Activated CD4-positive, alpha-beta memory T cell treated with anti-CD3 and anti-CD28 coated beads for 36 hours (primary cell): ENCODE measurements around the gene BRD3OS. TPM values are rescaled to one million over a fixed set of nuclear protein-coding genes. Genes with fewer than 3 reads are reported as not detected.

Experiments
- CTCF ChIA-PET: fragments of 350-600 bp; sonication (Branson Sonifier 250); formaldehyde crosslinking; loops from one replicate; lab custom pipeline; 2021; ENCODE audit warnings: antibody characterized with exemption, inconsistent platforms; lab: Charles Lee
- POLR2A ChIA-PET: fragments of 350-600 bp; sonication (Branson Sonifier 250); formaldehyde crosslinking; loops from one replicate; lab custom pipeline; 2021; ENCODE audit warnings: antibody characterized with exemption; lab: Charles Lee
- DNase-seq: peaks from one replicate; pipeline ENCODE4 v3.0.0-alpha.2; 2020
- H3K27ac Mint-ChIP-seq: one replicate; pipeline ENCODE4 v1.8.0; 2021; ENCODE audit warnings: mixed read lengths
- H3K27me3 Mint-ChIP-seq: one replicate; pipeline ENCODE4 v1.8.0; 2021; ENCODE audit warnings: mixed read lengths
- H3K36me3 Mint-ChIP-seq: one replicate; pipeline ENCODE4 v1.8.0; 2021; ENCODE audit warnings: mixed read lengths
- H3K4me1 Mint-ChIP-seq: one replicate; pipeline ENCODE4 v1.8.0; 2021; ENCODE audit warnings: low read depth, mixed read lengths
- H3K4me3 Mint-ChIP-seq: one replicate; pipeline ENCODE4 v1.8.0; 2021; ENCODE audit warnings: mild to moderate bottlenecking, mixed read lengths
- H3K9me3 Mint-ChIP-seq: one replicate; pipeline ENCODE4 v1.8.0; 2021; ENCODE audit warnings: mixed read lengths
- intact Hi-C: fragments of 100-400 bp; cut with micrococcal nuclease; formaldehyde crosslinking; loops from one replicate; pipeline ENCODE4 v1.15.1; 2023
- total RNA-seq, 2 experiments: library from RNA; stranded (reverse); gene quantifications; one replicate each; pipeline ENCODE4 v1.2.3, GENCODE V29; 2021

The BRD3OS gene
- total RNA-seq, 2 experiments from 2014 or later: 12.6 to 13.2 TPM

DNA sequence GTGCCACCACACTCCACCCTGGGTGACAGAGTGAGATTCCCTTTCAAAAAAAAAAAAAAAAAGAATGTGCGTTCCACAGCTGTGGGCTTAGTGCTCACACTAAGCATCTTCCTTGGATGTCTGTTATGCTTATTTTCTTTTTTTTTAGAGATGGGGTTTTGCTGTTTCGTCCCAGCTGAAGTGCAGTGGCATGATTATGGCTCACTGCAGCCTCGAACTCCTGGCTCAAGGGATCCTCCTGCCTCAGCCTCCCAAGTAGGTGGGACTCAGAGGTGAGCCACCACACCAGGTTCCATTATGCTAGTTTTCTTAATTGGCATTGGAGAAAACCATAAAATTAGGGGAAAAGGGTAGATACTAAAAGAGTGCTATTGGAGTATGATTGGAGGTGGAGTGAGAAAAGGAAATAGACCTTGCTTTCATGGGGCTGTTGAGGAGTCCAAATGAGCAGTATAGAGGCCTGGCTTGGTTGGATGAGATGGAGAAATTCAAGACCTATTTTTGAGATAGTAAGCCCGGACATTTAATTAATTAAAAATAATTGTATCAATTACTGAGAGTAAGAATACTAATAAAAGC, 978 bp upstream of the BRD3OS start:
- POLR2A ChIA-PET: interaction anchor here (2.9 kb wide), 1 partner anchor 42 kb away, joined by 13 read pairs; no protein-coding TSS in a partner anchor
- Mint-ChIP-seq H3K27me3 (no peaks in the 10 kb centered on the region), H3K27ac (no peak overlapping the region), H3K4me3 (peak overlapping the region; percentile 16), H3K36me3 (peaks cover 3% of the 10 kb centered on the region), H3K9me3 (no peaks in the 10 kb centered on the region), H3K4me1 (peaks cover 12% of the 10 kb centered on the region)
- CTCF ChIA-PET: interaction anchor here (2.3 to 4.4 kb wide), 2 partner anchors 29 to 30 kb away, joined by 17 to 20 read pairs; no protein-coding TSS in a partner anchor
- intact Hi-C loops: loop anchor here (2.0 kb wide), 1 partner anchor 140 kb away; the partner anchor contains the start of gene RNU6ATAC
- DNase-seq: no peak

DNA sequence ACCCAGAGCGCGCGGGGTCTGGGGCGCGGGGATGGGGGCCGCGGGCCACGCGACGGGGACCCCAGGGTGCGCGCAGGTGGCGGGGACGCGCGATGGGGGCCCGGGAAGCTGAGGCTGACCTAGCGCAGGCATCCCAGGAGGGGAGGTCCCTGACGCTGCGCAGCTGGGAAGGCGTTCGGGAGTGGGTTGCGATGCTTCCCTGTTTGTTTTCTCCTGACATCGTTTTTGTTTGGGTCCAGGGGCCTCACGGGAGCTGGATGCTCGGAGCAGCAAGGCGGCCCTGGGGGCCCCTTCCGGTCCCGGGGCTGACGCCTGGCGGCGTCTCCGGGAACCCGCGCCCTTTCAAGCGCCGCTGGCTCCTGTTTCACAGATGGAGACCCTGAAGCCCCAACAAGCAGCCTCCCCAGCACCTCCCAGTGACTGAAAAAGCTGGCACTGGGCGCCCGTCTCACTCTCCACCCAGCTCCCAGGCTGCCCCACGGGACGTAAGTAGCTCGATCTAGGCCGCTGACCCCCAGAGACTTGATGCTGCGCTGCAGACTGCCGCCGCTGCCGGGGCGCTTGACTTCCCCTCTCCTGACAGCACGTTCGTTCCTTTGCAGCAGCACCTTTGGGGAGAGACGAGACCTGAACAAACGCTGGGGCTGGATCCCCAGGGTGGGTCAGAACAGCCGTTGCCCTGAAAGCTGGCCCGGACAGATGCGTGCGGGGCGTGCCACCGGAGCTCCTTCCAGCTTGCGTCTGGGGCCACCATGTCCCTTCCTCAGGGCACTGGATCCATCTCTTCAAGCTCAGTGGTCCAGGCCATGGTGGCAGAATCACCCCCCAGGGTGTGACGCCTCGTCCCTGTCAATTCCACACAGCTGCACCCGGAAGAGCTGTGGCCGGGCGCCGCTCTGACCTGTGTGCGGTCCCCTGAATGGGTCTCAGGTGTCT, 593 bp downstream of the BRD3OS start:
- Mint-ChIP-seq H3K27me3 (no peaks in the 10 kb centered on the region), H3K9me3 (no peaks in the 10 kb centered on the region), H3K27ac (peak overlapping the region; percentile 33), H3K36me3 (peaks cover 6% of the 10 kb centered on the region), H3K4me3 (peak overlapping the region; percentile 76), H3K4me1 (peaks cover 12% of the 10 kb centered on the region)
- ChIA-PET POLR2A (interaction anchor here (0.6 to 2.9 kb wide), 4 partner anchors 40 to 139 kb away, joined by 3 to 13 read pairs (median 4); no protein-coding TSS in a partner anchor), CTCF (interaction anchor here (0.5 to 2.3 kb wide), 7 partner anchors 26 to 773 kb away, joined by 3 to 20 read pairs (median 4); no protein-coding TSS in a partner anchor)
- peak; percentile 65 for DNase-seq
- intact Hi-C loops: loop anchor here (1.0 to 2.0 kb wide), 3 partner anchors 42 to 139 kb away; partner anchors contain the start of genes BRD3, RNU6ATAC and WDR5

DNA sequence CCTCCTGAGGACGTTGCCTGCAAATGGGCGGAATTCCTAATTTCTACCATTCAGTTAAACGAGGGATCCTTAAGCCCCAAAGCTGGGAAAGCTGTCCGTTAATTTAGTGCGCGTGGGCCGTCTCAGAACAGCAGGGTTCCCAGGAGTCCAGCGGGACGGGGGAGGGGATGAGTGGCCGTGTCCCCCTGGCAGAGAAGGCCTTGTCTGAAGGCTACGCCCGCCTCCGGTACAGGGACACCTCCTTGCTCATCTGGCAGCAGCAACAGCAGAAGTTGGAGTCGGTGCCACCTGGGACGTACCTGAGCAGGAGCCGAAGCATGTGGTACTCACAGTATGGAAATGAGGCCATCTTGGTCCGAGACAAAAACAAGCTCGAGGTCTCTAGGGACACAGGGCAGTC, 1.3 kb downstream of the BRD3OS start:
- ChIA-PET POLR2A (interaction anchor here (1.6 to 2.9 kb wide), 2 partner anchors 40 to 138 kb away, joined by 3 to 13 read pairs; no protein-coding TSS in a partner anchor), CTCF (interaction anchor here (1.4 to 2.3 kb wide), 3 partner anchors 32 to 244 kb away, joined by 6 to 20 read pairs (median 7); no protein-coding TSS in a partner anchor)

DNA sequence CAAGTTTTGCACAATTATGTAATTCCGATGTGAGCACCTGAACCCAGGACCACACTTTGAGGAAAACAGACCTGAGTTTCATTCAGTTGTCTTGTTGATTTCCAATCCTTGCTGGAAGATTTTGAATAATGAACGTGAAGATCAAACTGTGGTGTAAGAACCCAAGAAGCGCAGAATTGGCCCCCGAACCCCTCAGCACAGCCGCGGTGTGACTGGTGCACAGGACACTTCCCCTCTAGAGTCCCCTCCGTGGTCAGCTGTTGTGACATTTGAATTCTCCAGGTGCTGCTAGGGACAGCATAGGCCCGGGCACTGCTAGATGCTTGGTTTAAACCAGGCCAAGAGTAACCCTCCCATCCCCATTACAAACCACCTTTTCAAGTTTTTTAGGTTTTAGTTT, 1.7 kb downstream of the BRD3OS start:
- no peak overlapping the region for H3K27ac Mint-ChIP-seq
- peaks cover 10% of the 10 kb centered on the region for H3K36me3 Mint-ChIP-seq
- peaks cover 12% of the 10 kb centered on the region for H3K4me1 Mint-ChIP-seq
- H3K4me3 Mint-ChIP-seq: peak overlapping the region; percentile 53
- ChIA-PET POLR2A (interaction anchor here (2.9 kb wide), 1 partner anchor 39 kb away, joined by 13 read pairs; no protein-coding TSS in a partner anchor), CTCF (interaction anchor here (1.7 kb wide), 1 partner anchor 39 kb away, joined by 6 read pairs; no protein-coding TSS in a partner anchor)
- H3K9me3 Mint-ChIP-seq: no peaks in the 10 kb centered on the region
- no peaks in the 10 kb centered on the region for H3K27me3 Mint-ChIP-seq
- no peak for DNase-seq
- intact Hi-C loops: no loop called here

More for the DNA sequence above, 1.3 kb downstream of the BRD3OS start:
- Mint-ChIP-seq H3K36me3 (peaks cover 10% of the 10 kb centered on the region), H3K9me3 (no peaks in the 10 kb centered on the region), H3K4me1 (peaks cover 12% of the 10 kb centered on the region), H3K27me3 (no peaks in the 10 kb centered on the region), H3K4me3 (peak overlapping the region; percentile 76), H3K27ac (no peak overlapping the region)
- intact Hi-C loops: no loop called here
- no peak for DNase-seq

DNA sequence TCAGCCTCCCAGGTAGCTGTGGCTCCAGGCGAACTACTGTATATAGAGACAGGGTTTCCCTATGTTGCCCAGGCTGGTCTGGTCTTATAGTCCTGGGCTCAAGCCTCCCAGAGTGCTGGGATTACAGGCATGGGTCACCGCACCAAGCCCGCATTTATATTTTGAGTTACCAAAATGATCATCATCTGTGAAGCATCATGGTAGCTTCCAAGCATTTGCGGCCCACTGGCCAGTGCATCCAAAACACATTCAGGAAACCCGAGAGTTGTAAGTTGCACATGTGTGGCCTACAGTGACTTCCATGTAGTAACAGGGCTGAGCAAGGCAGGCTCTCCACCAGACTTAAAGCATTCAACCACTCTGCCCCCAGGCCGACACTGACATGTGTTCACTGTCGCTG, 2.3 kb downstream of the BRD3OS start:
- H3K27ac Mint-ChIP-seq: no peak overlapping the region

DNA sequence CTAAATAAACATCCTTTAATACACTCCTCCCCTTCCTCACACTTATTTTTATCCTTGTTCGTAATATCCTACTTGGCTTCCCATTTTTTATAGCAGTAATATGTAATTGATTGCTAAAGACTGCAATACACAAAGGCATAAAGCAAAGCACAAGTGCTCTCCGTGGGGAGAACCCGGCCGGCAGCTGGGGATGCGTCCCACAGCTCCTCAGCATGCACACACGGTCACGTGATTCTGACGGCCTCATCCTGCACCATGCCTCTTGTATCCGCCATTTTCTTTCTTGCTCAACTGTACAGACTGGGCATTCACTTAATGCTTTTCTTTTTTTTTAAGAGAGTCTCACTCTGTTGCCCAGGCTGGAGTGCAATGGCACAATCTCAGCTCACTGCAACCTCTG, 2.8 kb downstream of the BRD3OS start:
- ChIA-PET CTCF (no interaction called here), POLR2A (interaction anchor here (0.9 kb wide), 1 partner anchor 33 kb away, joined by 3 read pairs; no protein-coding TSS in a partner anchor)
- H3K4me1 Mint-ChIP-seq: peaks cover 12% of the 10 kb centered on the region
- H3K4me3 Mint-ChIP-seq: no peak overlapping the region
- intact Hi-C loops: no loop called here
- no peak for DNase-seq
- H3K36me3 Mint-ChIP-seq: peaks cover 14% of the 10 kb centered on the region
- H3K9me3 Mint-ChIP-seq: no peaks in the 10 kb centered on the region
- no peak overlapping the region for H3K27ac Mint-ChIP-seq
- no peaks in the 10 kb centered on the region for H3K27me3 Mint-ChIP-seq

More for the DNA sequence above, 2.3 kb downstream of the BRD3OS start:
- ChIA-PET POLR2A (interaction anchor here (0.9 kb wide), 1 partner anchor 34 kb away, joined by 3 read pairs; no protein-coding TSS in a partner anchor), CTCF (no interaction called here)
- no peaks in the 10 kb centered on the region for H3K27me3 Mint-ChIP-seq
- no peak overlapping the region for H3K4me3 Mint-ChIP-seq
- H3K9me3 Mint-ChIP-seq: no peaks in the 10 kb centered on the region
- peaks cover 10% of the 10 kb centered on the region for H3K36me3 Mint-ChIP-seq
- no peak for DNase-seq
- intact Hi-C loops: no loop called here
- H3K4me1 Mint-ChIP-seq: peaks cover 12% of the 10 kb centered on the region

DNA sequence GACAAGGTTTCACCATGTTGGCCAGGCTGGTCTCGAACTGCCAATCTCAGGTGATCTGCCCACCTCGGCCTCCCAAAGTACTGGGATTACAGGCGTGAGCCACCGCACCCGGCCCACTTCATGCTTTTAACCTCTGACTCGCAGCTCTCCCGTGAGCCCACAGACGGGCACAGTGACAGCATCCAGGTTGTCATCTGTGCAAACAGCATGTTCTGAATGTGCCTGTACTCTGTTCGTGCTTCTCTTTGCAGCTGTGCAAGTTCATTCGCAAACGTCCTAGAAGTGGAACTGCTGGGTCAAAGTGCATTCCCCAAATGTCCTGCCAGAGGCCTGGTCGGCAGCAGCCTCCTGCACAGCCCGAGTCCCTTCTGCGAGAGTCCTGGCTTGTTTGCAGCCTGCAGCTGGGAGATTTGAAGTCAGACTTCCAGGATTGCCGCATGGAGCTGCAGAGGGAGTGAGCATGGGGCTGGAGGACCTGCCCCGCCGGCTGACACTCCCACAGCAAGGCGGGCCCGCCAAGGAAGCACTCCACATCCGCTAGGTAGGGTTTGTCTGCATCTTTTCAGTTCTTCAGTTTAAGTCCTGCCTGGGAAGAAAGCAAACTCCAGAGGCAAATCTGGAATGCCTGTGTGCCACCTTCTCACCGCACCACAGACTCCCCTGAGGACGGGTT, 3.4 kb downstream of the BRD3OS start:
- Mint-ChIP-seq H3K27me3 (no peaks in the 10 kb centered on the region), H3K4me3 (no peak overlapping the region), H3K27ac (no peak overlapping the region), H3K9me3 (no peaks in the 10 kb centered on the region), H3K36me3 (peaks cover 17% of the 10 kb centered on the region), H3K4me1 (peaks cover 12% of the 10 kb centered on the region)
- POLR2A ChIA-PET: no interaction called here
- CTCF ChIA-PET: no interaction called here
- no peak for DNase-seq
- intact Hi-C loops: no loop called here

DNA sequence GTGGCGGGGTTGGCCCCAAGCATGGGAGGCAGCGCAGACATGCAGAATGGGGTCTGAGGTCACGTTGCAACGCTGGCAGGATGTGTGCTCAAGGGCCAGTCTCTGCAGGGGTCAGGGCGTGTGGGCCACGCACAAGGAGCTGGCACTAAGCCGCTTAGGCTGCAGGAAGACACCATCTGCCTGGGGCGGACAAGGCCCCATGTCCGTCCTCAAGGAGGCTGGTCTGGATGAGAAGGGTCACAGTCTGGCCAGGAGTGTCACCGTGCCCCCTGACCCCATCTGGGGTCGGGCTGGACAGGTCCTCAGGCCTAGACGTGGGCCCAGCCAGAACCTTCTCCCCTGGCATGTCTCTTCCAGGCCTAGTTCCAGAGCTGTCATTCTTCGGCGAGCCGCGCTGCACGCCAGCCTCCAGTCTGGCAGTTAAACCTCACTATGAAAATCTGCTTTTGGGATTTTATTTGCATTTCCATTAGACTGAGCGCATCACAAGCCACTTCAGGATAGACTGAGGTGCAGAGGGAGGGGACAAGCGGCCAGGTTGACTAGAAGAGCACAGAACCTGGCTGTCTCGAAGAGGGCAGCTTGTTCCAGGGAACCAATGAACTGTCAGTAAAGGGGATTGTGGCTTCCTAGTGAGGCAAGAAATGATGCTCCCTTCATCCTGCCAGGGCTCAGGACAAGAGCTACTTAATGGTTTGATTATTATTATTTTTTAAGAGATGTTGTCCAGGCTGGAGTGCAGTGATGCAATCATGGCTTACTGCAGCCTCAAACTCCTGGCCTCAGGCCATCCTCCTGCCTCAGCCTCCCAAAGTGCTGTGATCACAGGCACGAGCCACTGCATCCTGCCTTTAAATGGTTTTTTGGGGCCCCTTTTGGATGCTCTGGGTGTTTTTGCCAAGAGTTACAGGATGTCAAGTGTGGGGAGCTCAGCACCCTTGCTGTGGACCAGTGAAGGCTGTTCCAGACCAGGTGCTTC, 4.3 kb downstream of the BRD3OS start:
- intact Hi-C loops: no loop called here
- no peak overlapping the region for H3K4me3 Mint-ChIP-seq
- H3K36me3 Mint-ChIP-seq: peaks cover 17% of the 10 kb centered on the region
- peaks cover 9% of the 10 kb centered on the region for H3K4me1 Mint-ChIP-seq
- H3K27ac Mint-ChIP-seq: no peak overlapping the region
- ChIA-PET CTCF (interaction anchor here (1.3 kb wide), 1 partner anchor 36 kb away, joined by 3 read pairs; no protein-coding TSS in a partner anchor), POLR2A (no interaction called here)
- H3K9me3 Mint-ChIP-seq: no peaks in the 10 kb centered on the region
- DNase-seq: no peak
- H3K27me3 Mint-ChIP-seq: no peaks in the 10 kb centered on the region

DNA sequence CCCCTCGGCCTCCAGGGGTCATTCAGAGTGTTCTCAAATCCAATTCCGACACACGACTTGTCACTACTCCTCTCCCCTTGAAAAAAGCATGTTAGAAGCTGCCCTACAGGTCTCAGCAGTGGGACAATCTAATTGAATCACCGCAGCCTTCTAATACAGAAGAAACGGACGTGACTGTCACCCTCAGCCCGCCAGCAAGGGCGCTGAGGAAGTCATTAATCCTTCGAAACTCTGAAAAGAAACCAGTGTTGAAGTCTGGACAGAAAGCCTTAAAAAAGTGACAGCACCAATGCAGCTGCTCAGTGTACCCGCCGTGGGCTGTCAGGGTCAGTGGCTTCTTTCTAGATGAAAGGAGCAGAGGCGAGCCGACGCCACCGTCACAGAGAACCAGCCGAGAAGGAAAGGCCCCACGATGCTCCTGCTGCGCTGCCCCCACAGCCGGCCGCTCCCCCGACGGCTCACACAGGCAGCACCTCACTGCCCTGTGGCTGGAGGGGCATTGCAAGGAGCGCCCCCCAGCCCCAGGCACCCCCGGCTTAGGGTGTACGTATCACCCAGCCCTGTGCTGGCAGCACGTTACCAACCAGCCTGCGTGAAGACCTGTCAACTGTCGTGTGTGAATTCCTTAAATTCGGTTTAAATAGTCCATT, 5.7 kb downstream of the BRD3OS start:
- intact Hi-C loops: no loop called here
- H3K27me3 Mint-ChIP-seq: no peaks in the 10 kb centered on the region
- CTCF ChIA-PET: interaction anchor here (1.3 kb wide), 1 partner anchor 35 kb away, joined by 3 read pairs; no protein-coding TSS in a partner anchor
- H3K9me3 Mint-ChIP-seq: no peaks in the 10 kb centered on the region
- no peak for DNase-seq
- POLR2A ChIA-PET: no interaction called here
- H3K36me3 Mint-ChIP-seq: peaks cover 21% of the 10 kb centered on the region
- H3K4me3 Mint-ChIP-seq: no peak overlapping the region
- H3K27ac Mint-ChIP-seq: no peak overlapping the region
- peaks cover 8% of the 10 kb centered on the region for H3K4me1 Mint-ChIP-seq

DNA sequence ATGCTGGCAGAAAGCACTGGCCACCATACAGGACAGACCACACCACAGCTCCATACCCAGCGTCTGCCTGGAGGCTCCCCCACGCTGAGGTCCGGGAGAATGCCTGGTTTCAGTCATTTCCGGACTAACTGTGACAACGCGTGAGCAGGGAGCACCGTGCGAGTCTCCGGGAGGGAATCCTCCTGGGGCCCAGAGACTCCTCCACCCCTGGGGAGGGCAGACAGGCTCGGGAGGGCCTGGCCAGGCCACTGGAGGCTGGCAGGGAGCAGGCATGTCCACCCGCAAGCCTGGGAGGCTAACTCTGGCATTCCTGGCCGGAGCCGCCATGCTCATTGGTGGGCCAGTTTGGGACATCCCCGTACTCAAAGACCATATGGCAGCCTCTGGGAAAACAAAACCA, 6.5 kb downstream of the BRD3OS start:
- POLR2A ChIA-PET: no interaction called here
- Mint-ChIP-seq H3K27me3 (no peaks in the 10 kb centered on the region), H3K4me3 (no peak overlapping the region), H3K27ac (no peak overlapping the region), H3K9me3 (no peaks in the 10 kb centered on the region), H3K36me3 (peaks cover 22% of the 10 kb centered on the region), H3K4me1 (peaks cover 3% of the 10 kb centered on the region)
- CTCF ChIA-PET: no interaction called here
- intact Hi-C loops: no loop called here
- DNase-seq: no peak
